T-helper 9 cell (primary cell): ENCODE data around the gene MISFA.
"Not testable (repeated sequence)": the region's sequence is repeated elsewhere in the genome, so short reads cannot be mapped to it uniquely, and the experiment has no call there.

Experiments used
- DNase-seq: peaks from one replicate; pipeline ENCODE4 v3.0.0-alpha.2; 2020

MISFA gene

DNA sequence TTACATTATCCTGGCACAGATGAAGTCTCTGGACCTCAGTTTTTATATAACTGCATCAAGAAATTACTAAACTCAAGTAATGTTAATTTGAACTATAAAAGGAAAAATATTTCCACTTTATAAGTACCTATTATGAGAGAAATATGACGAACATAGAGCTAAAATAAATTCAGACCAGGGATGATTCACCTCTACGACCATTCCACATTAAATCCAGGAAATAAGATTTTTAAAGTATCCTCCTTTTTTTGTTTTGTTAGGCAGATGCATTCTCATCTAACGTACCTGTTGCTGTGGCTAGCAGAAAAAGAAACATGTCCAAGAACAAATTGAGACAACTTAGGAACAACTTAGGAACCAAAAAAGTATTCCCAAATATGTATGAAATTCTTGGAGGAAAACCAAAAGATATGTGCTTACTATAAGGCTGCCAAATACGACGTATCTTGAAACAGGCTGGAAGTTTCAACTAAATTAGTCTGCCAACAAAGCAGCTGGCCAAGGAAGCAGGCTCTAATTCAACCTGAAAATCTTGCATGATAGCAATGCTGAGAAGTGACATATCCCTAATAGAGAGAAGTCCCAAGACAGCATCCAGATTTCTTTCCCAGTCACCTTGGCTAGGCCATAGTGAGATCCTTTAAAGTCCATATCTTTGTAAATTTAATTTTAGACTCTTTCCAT is 18.9 kb downstream of the MISFA start:
- no peak for DNase-seq

- DNase-seq, result no peak
Observed at GRCh38 chr11:18623707-18624106, 24.1 kb downstream of the MISFA start.

GRCh38 chr11:18624161-18624560 is 24.6 kb downstream of the MISFA start:
- no peak for DNase-seq

GRCh38 chr11:18632841-18633240 is 33.3 kb downstream of the MISFA start:
- DNase-seq, result no peak

DNA sequence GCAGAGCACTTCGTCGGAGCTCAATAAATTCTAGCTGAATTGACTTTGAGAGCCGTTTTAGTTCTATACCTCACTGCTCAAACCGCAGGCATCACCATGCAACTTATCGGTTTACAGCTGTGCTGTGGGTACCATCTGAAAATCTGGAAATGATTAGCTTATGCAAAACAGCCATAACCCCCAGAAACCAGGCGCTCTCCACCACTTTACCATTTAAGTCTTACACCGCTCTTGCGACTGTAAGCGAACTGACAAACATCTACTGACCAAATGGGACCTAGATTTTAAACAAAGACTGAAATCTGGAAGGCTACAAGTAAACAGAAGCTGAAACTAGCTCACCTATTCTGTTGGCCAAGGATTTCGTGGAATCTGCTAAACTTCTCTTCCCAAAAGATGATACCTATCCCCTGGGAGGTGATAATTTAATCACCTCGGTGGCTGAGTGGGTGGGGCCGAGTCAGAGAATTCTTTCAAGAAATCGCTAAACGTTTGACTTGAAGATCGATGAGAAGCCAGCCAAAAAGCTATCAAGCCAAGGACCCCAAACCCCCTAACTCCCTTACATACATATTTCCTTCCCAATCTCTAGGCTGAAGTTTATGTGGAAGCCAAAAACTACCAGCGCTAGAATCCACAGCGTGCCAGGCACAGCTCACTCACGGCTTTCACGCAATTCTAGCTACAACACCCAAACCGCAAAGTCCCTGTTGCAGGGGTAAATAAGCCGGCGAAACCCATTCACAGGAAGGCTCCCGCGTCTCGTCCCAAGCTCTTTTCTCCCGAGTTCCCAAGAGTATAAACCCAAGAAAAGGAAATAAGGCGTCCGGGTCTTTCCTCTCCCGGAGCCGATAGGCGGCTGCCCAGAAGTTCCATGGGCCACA is 33.9 kb downstream of the MISFA start:
- no peak for DNase-seq

DNA sequence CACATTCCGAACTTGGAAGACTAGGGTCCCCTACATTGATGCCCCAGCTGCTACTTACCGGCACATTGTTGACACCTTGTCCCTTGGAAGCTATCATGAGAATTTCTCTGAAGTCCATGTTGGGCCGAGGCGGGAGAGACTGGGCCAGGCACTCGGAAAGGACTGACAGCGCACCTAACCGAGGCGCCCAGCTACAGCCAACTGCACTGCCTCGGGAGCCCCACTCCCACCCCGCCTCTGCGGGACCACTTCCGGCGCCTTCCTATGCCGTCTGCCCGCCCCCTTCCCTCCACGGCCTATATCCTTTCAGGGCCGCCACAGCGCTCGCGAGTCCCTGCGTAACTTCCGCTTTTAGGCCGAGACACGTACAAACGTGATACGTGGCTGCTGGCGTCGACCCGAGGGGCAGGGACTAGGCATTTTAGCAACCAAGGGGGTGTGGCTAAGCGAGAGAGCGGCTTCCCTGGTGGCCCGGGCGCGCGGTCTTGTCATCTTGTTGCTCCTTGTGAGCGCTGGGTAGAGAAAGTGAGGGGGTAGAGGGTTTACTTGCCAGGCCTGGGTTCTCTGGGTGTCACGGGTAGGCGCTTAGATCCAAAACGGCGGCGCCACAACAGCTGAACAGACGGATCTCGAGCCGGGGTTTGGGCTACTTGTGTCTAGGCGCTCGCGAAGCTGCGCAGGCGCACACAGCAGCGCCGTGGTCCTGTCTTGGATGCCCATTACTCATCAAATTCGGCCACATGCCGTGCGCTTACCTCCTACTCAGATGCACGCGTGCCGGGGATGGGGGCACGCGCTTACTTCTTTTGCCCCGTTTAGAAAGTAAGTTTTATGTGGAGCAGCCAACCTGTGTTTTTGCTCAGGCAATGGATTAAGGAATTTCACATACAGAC is 34.8 kb downstream of the MISFA start, which contains the start of gene SPTY2D1:
TSS of gene SPTY2D1 (minus strand) at position 203 of the 893 bp plus-strand sequence. CDS start at position 118, 85 bp downstream.
- DNase-seq, result peak; percentile 94

DNA sequence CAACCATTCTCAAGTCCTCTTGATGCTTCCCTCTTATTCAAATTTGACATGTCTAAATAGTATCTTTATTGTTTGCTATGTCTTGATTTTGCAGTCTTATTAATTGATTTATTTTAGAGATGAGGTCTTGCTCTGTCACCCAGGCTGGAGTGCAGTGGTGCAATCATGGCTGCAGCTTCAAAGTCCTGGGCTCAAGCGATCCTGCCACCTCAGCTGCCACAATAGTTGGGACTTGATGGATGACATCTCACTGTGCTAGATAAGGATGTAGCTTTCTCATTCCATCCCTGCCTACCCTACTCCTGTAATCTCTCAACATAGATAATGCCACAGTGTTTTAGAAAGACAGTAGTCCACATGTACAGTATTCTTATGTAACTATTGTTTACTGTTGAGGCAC is 42.1 kb downstream of the MISFA start:
- DNase-seq, result no peak

DNA sequence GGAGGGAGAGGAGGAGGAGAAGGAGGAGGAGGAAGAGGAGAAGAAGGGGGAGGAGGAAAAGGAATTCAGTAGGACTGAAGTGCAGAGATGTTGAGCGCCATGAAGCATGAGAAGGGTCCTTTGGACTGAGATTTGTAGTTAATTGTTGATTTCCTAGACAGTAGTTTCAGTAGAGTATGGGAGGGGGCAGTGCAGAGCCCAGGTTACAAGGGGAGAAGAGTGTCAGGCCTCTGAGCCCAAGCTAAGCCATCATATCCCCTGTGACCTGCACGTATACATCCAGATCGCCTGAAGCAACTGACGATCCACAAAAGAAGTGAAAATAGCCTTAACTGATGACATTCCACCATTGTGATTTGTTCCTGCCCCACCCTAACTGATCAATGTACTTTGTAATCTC is 43.4 kb downstream of the MISFA start:
- DNase-seq, result not testable (repeated sequence)

DNA sequence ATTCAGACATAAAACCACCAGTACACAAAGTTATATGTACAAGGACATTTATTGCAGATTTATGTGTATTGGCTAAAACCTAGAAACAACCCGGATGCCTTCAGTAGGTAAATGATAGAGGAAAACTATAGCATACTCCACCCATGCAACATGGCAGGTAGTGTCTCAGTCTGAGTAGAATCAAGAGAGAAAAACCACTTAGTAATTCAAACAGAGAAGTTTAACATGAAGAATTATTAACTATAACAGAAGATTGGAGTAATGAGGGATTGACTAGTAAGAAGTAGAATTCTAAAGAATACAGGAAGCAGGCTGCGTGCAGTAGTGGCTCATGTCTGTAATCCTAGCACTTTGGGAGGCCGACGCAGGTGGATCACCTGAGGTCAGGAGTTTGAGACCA is 50.8 kb downstream of the MISFA start:
- no peak for DNase-seq

- peak; percentile 18 for DNase-seq
Observed at GRCh38 chr11:18650859-18651557, 51.4 kb downstream of the MISFA start.
